GM18873 (cell line): ENCODE results near the gene GRAMD1B.

Experiments
- ATAC-seq: cut with Tn5 transposase; IDR thresholded peaks from one replicate; pipeline ENCODE4 v1.9.1; 2021; ENCODE audit warnings: mild to moderate bottlenecking, moderate library complexity, moderate number of reproducible peaks; ENCODE audit not compliant: unreplicated experiment, low FRiP score

Gene GRAMD1B

DNA sequence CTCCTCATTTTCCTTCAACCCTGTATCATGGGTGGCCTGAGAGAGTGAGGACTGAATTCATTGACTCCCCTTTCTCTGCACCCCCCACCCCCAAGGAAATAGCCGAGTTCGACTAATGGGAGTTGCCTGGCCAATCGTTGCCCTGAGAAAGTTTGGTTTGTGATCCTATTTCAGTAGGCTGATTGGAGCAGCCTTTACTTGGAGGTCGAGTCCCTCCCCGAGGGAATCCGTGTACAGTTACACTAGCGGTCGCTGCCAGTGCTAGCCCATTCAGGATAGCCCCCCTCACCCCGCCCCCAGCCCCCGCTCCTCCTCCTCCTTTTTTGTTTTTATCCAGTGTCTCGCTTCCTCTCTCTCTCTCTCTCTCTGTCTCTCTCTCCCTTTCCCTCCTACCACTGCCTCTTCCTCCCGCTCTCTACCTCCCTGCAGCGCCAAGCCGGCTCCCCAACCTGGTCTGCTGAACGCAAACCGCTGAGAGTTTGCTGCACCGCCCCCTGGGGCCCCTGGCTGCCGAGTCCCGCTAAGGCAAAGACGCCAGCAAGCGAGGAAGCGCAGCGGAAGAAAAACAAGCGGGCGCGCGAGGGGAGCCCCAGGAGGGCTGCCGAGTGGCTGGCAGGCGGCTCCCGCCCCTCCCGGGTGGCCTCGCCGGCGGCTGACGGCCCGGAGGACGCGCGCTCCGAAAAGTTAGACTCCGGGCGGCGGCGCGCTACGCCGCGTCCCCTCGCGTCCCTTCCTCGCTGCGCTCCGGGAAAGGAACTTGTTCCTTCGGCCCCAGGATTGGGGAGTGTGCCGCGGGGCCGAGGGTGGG is at the start of gene GRAMD1B:
Gene GRAMD1B, plus strand, starts transcription at position 357 of the 808 bp plus-strand sequence. CDS start 524 bp downstream, outside the sequence.
- no peak for ATAC-seq

DNA sequence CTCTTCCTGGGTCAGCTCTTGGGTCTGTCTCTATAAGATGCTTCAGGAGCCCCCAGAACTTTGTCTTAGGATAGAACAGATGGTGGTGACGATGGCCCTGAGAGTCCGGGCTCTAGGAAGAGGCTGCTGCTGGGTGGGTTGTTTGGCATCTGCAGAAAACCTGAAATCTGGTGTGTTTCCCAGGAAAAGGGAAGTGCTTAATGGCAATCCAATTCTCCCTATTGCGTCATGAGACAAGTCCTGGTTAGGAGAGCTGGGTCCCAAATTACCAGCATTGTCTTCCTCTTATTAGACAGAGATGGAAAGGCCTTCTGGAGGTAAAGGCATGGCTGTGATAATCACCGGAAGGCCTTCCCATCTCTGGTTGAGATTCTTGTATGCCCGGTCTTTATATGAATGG is 48.9 kb upstream of the GRAMD1B start:
- ATAC-seq, result no peak

DNA sequence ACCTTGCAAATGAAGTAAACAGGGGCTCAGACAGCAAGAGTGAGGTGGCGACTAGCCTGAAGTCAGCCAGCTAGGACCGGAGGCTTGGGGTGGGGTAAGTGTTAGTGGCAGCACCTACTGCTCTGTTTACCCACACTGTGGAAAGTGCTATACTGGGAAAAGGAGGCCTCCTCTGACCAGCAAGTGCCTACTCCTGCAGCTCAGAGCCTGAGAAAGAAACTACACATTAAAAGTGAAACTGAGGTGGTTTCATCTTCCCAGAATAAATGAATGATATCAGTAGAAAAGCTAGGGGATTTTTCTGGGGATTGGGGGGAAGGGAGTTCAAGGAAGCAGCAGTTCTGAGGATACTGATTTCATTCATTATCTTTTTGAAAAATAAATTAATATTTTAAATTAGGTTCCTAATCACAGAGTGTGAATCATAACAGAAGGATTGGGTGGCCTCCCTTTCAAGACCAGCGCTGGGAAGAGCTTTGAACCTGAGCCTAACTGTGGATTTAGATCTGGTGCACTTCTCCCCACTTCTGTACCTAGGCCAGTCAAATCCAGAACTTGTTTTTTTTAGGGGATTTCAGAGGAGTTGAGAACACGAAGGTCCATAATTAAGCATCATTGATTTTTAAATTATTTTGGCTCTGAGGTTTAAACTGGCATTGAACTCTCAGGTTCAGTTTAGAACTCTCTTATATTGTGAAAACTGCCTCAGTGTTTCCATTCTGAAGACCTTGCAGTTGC is 48.1 kb upstream of the GRAMD1B start:
- peak; percentile 60 for ATAC-seq

DNA sequence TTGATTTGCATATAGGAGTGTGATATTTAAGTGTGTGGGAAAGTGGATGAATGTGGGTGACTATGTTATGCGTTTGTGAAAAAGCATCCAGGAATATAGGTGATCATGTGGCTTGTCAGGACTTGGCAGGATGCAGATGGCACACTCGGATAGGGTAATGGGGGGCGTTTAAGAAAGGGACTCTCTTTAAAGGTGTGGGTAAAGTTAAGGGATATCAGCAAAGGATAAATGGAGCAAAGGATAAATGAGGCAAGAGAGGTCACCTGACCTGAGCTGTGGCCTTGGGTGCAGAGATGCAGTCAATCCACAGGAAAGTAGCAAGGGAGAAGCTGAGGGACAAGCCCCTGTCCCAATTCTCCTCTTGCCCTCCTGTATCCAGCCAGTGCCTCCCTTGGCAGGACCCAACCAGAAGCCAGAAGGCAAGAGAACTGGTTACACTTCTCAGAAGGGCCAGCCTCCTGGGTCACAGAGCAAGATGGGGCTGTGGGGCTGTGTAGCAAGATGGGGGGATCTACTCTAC is 47.5 kb upstream of the GRAMD1B start:
- no peak for ATAC-seq

DNA sequence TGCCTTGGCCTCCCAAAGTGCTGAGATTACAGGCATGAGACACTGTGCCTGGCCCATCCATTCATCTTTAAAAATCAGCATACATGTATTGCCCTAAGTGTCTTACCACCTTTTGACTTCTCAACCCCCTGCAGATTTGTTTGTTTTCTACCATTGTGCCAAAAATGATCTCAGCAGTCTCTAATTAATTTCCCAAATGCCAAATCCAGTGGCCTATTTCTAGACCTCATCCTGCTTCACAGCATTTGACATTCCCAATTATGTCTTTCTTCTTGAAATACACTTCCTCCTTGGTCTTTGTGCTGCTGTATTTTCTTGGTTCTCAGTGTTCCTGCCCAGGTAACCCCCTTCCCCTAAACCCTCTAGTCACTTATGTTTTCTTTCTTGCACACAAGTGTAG is 46.0 kb upstream of the GRAMD1B start:
- no peak for ATAC-seq

DNA sequence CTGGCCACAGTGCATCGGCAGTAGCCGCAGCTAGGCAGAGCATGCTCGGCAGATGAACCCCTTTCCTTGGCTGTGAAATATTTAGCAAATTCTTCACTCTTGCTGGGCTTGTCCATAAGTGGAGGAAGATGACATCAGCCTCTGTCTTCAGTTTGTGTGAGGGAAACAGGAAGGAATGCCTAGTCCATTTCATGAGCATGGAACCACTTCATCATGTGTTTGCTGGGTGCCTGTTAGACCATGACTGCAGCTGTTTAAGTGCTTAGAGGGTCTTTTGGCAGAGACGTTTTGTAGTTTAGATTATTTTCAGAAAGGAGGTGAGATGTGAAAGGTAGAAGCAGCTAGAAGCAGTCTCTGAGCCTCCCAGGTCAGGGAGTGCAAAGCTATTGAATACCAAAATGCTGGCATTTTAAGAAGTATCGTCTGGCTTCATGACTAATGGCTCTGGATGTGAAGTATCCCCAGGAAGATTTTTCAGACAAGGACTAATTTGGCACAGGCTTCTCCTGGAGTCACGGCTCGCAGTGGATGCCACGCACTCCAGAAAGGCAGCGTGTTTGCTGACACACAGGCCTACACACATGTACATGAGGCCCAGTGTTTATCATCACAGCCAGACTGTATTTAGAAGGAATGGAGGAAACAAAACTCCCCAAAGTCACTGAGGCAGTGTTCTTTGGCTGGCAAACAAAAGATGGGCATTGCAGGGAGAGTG is 43.1 kb upstream of the GRAMD1B start:
- ATAC-seq, result no peak

DNA sequence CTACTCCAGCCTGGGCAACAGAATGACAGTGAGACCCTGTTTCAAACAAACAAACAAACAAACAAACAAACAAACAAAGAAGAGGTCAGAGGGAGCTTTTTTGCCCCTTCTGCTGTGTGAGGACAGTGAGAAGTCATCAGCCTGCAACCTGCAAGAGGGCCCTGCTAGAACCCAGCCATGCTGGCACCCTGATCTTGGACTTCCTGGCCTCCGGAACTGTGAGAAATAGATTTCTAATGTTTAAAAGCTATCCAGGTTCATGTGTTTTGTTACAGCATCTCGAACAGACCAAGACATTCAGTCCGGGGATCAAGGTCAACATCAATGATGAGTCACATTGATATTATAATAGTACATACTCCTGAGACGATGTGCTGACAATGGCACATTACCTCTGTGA is 41.4 kb upstream of the GRAMD1B start:
- no peak for ATAC-seq

DNA sequence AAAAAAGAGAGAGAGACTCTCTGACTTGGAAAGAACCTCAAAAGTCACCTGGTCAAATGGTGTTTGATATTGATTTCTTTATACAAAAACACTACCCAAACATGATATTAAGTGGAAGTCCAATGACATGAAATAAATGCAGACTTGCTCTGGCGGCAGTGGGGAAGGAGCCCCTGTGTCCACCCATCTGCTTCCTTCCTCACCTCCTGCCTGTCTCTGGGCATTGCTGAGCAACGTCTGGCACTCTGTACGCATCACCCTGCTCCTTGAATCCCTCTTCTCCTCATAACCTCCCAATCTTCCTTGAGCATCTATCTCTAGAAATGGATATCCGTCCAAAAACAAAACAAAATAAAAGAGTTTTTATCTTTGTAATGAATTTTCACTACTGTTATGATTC is 39.9 kb upstream of the GRAMD1B start:
- ATAC-seq, result no peak

DNA sequence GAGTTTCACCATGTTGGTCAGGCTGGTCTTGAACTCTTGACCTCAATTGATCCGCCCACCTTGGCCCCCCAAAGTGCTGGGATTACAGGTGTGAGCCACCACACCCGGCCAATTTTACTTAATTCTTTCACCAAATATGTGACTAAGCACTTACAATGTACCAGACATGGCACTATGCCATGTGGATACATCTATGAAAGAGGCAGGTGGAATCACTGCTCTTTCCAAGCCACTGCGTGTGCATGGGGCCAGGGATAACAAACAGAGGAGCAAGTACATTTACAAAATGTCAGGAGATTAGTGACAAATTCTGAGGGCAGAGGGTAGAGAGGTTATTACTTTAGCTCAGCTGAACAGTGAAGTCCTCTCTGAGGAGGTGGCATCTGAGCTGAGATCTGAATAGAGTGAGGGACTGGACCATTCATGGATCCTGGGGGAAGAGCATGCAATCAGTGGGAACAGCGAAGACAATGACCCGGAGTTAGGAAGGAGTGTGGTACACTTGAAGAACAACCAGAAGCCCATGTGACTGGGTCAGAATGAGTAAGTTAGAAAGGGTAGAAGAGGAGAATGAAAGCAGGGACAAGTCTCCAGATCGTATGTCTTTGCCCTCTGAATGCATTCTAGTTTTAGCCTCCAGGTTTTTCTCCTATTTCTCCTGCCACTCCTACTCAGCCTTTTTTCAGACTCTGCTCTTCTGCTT is 38.3 kb upstream of the GRAMD1B start:
- no peak for ATAC-seq

DNA sequence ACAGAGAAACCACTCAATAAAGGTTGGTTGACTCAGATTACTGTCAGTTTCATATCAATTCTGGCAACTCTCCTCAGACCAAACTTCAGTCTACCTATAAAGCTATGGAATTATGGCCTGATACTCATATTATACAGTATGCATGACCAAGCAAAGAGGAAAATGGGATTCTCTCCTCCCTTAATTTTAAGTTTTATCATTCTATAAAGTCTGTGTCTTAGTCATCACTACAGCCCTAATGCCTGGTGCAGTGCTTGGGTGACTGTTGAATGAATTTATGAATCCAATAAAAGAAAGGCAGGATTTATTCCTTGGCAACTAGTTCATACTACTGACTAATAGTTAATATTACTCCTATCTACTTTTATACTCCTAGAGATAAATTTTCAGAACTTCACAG is 37.6 kb upstream of the GRAMD1B start:
- ATAC-seq, result no peak

DNA sequence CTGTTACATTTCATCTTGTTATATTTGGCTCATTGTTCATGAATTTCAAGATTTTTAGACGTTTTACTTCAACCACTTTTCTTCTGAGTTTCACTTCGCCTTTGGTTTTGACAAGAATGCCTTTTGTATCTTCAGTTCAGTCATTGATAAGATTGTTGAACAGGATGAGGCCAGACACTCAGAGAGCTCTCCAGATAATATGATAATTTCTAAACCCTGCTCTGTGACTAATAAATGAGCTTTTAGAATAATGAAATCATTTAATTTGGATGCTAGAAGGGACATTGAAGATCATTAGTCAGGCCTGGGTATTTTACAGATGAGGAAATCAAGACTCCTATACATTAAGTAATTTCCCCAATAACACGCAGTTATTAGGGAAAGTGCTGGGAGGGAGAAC is 37.2 kb upstream of the GRAMD1B start:
- ATAC-seq, result no peak

DNA sequence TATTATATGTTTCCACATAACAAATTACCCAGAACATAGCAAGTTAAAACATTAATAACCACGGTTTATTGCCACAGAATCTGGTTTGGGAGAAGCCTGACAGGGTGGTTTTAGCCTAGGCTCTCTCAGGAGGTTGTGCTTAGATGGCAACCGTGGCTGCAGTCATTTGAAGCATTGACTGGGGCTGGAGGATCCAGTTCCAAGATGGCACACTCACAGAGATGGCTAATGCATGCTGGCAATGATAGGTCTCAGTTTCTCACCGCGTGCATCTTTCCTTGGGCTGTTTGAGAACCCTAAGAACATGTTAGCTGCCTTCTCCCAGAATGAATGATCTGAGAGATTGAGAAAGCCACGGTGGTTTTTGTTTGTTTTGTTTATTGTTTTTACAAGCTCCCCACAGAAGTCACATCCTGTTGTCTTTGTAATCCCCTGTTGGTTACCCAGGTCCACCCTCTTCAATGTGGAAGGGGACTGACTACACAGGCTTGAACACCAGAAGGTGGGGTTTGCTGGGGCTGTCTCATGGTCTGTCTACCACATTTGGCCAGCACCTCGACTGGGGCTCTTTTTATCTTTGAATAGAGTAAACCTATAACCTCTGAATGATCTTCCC is 36.6 kb upstream of the GRAMD1B start:
- ATAC-seq, result no peak

DNA sequence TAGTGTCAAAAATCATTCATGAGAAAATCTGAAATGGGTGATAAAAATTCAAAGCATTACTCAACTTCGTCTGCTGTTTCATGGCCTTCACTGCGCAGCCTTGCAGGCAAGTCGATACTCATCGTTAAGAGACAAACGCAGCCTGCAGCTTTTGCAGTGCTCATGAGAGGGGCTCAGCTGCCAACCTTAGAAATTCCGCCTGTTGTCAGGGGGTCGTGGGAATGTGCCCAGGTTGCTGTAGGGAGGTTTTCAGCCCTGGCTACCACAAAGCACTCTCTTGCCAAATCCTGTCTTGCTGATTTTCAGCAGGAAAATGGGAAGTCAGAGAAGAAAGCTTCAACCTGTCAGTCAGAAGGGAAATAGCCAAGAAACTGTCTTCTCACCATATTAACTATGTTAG is 25.4 kb upstream of the GRAMD1B start:
- no peak for ATAC-seq

DNA sequence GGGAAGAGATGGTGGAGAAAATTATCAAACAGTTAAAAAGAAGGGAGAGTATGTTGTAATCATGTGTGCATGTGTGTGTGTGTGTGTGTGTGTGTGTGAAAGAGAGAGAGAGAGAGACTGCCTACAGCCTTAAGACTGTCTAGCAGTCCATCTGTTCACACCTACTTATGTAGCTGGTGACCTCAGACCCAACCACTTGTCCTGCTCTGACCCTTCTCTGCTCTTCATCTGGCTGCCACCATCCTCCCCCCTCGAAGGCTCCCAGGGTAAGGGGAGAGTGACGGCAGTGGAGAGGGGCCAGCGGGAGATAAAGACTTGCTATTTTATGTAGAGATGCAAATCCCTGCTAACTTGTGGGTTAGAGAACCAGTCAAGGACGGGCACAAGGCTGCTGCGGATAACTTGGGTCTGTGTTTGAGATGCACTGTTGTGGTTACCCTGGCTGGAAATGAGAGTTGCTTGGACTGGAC is 24.9 kb upstream of the GRAMD1B start:
- no peak for ATAC-seq

DNA sequence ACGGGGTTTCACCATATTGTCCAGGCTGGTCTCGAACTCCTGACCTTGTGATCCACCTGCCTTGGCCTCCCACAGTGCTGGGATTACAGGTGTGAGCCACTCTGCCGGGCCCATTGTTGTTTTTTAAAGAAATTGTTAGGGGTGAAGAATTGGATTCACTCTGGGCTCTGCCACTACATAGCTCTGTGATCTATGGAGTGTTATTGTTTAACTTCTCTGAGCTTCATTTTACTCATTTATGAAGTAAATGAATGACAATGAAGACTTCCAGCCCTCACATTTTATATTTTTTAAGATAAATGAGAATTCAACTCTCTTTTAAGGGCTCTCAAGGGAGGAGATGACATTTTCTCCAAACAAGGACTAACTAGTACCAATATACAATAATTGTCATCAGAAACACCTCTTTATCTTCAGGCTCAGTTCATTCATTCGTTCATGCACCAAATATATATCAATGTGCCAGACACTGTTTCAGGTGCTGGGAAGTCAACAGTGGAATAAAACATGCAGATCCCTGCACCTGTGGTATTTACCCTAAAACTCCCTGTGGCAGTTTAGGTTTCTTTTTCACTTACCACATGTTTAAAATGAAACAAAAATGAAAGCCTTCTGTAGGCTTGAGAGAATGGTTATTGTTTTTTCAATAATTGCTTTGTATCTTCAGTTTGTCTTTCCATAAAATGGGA is 23.5 kb upstream of the GRAMD1B start:
- no peak for ATAC-seq

DNA sequence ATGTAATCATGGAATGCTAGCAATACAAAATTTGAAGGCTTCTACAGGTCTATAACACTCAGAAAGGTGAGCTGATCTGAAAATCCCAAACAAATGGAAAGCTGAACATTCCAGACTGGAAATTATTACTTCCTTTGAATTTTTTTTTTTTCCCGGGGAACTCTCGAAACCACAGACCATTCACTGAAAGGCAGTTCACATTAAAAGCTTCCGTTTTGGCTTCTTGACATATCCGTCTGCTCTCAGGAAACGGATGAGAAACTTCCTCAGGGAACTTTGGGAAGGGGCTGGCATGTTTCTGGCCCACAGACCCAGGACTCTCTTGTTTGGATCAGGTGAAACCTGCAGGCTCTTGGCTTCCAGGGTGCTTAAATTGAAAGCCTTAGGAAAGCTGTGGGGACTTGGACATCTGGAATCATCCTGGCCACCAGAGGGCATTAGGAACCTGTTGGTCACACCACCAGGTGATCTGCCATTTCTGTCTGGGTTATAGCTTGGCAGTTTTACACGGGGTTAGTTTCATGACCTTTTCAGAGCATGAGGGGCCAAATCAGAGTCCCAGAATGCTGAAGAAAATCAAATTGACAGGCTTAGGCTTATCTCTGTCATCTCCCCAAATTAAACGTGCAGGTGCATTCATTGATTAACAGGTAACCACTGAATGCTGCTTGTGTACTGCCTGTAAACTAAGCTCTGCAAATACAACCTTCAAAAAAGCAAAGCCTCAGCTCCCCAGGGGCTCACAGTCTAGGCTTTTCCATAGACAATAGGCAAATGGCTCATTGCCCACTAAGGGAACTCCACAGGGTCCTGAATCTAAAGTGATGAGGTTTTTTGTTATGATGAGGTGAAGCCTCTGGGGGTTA is 22.7 kb upstream of the GRAMD1B start:
- ATAC-seq, result no peak

DNA sequence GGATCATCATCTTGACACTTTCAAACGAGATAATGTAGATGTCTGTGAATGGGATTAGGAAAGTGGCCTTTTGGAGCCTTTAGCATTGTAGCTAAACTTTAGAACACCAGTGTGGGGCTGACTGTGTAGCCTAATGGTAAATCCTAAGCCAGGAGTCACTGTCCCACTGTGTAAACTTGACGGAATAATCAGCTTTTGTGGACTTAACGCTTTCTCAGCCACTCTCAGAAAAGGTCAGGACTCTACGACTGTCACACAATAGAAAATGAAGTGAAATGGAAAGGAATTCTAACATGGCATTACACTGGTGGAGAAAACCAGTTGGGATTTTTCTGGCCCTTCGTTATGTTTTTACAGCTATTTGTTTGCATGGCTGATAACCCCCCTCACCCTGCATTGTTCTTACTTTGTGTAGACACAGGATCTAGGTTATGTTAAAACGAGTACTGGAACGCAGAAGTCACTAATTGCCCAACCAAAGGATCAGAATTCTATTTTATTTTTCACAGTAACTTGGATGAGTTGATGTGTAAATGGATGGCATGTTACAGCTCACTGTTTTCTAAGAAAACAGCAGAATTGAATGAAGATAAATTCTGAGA is 22.0 kb upstream of the GRAMD1B start:
- ATAC-seq, result no peak
